ENCODE data around the gene SHROOM2.
"Not testable (repeated sequence)": the region's sequence is repeated elsewhere in the genome, so short reads cannot be mapped to it uniquely, and the experiment has no call there.

The SHROOM2 gene

DNA sequence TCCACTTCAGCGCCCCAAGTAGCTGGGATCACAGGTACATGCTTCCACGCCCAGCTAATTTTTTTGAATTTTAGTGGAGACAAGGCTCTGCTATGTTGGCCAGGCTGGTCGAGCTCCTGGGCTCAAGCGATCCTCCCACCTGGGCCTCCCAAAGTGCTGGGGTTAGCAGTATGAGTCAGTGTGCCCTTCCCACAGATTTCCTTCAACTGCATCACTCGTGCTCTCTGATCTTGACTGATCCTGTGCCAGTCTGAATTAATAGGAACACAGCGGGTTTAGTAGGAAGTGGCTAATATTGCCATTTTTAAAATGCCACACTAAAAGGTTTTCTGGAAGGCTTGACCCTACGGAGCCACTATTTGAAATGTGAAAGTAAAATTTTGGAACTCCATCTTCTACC, 4.3 kb upstream of the SHROOM2 start:
- DNase-seq (ENCODE audit: low read depth in 2 of 2) = no peak

DNA sequence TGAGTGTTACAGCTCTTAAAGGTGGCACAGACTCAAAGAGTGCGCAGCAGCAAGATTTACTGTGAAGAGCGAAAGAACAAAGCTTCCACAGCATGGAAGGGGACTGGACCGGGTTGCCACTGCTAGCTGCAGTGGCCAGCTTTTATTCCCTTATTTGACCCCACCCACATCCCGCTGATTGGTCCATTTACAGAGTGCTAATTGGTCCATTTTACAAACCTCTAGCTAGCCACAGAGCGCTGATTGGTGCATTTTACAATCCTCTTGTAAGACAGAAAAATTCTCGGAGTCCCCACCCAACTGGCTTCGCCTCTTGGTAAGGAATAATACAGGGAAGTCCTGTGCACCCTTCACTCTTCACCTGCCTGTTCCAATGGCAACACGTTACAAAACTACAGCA, 1.9 kb upstream of the SHROOM2 start:
- no peak for DNase-seq (ENCODE audit: low read depth in 2 of 2)

DNA sequence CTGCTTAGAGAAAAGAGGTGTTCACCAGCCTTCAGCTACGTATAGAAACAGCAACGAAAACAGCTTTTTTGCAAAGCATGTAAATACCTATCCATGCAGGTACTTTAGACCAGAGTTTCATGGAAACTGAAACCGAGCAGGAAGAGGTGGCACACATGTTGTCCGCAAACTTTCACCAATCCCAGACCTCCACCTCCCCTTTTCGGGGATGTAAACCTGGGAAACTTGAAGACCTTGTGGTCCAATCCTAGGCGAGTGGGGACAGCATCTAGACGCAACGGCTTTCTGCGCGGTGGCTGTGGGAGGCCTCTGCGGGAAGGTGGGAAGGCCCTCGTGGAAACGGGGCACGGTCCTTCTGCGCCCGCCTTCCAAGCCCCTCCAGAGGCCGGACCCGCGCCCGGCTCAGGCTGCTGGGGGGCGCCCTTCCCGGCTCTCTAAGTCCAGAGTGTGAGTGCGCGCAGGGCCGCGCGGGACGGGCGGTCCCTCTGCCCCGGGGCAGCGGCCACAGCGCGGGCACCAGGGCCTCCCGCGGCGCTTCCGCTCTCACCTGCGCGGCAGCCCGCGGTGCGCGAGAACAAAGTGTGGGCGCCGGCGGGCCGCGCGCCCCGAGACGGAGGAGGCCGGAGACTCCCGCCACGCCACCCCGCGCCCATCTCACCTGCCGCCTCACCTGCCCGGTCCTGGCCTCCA, 830 bp upstream of the SHROOM2 start:
- DNase-seq (ENCODE audit: low read depth in 2 of 2) = no peak

DNA sequence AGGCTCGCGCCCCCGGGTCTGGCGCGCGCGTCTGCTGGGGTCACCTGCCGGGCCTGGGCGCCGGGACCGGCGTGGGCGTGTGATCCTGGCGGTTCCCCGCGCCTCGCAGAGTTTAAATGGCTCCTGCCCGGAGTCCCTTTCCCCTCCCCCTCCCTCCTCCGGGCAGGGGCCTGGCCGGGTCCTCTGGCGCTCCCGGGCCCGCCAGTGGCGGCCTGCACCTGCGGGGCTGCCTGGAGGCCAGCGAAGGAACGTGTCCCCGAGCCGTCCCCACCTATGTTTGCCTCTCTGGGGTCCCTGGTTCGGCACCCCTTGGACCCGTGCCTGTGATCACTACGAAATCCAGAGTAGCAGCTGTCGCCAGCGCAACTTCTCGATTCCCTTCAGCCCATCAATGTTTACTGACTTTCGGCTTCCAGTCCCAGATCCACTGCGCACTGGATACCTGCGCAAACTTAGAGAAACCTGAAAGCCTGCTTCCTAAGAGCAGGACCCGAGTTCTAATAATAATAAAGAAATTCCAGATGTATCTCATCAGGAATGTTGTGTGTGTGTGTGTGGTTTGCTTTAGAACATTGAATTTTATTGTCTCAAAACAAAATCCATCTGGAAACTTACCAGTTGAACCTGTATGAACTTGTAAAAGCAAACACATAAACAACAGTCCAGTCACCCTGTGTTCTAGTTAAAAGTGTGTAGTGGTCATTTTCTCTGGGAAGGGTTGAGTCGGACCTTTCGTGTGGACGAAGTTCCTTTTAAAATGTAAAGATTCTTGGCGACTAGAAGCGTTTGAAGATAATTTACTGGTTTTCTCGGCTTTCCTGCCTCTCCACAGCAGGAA, 788 bp downstream of the SHROOM2 start:
- no peak for DNase-seq (ENCODE audit: low read depth in 2 of 2)

DNA sequence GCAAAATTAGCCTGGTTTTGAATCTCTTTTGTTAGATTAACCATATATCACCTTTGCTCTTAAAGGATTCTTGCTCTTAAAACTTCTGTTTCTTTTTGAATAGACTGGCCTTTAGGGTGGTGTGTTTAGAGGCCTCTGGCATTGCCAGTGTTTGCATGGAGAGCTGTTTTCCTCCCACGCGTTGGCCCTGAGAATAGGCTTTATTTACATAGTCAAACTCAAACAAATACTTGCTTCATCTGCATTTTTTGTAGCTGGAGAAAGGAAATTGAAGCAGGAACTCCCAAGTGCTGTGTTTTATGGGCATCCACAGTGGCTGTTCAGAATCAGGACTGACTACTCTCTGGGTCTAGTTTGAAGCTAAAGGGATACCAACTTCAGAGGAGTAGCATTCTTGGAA, 2.7 kb downstream of the SHROOM2 start:
- no peak for DNase-seq (ENCODE audit: low read depth in 2 of 2)

DNA sequence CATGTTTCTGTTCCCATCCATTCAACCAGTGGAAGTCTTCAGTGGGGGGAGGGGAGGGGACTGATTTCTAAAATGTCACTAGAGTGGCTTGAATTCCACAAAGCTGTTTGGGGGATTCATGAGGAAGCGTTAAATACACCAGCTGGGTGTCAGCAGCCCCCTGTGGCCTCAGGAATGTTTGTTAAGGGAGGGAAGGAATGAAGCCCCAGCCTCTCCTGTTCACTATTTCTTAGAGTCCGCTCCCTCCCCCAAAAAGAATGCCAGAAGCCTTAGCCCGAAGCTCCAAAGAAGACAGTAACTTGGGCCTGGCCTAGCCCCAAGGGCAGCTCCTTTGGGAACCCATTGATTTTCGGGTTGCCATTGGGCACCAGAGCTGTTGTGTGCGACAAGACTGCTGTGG, 3.3 kb downstream of the SHROOM2 start:
- no peak for DNase-seq (ENCODE audit: low read depth in 2 of 2)

DNA sequence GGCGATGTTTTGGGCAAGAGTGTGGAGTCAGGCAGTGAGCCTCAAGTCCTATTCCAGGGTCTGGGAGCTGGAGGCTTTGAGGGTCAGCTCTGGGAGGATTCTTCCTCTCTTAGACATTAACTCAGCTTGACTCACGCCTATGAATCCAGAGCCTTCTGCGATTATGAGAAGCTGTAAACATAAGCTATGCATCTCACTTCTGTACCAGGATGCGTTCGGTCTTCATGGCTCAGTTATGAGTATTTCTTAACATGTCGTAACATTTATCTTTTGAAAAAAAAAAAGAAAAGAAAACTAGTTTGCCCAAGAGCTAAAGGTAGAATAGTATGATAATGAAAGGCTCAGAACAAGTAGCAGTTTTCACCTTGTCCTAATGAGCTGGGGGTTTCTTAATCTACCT, 4.6 kb downstream of the SHROOM2 start:
- DNase-seq (ENCODE audit: low read depth in 2 of 2) = no peak

DNA sequence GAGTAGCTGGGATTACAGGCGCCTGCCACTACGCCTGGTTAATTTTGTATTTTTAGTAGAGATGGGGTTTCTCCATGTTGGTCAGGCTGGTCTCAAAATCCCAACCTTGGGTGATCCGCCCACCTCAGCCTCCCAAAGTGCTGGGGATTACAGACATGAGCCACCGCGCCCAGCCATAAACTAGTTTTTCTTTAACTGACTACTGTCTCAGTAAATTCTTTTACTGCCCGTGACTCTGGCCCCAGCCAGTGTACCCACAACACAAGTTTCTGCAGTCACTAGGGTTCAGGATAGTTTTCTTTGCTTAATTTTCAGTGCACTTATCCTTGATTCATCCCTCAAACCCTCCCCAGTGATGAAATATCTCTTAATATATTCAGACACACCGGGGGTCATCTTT, 8.3 kb downstream of the SHROOM2 start:
- no peak for DNase-seq (ENCODE audit: low read depth in 2 of 2)

DNA sequence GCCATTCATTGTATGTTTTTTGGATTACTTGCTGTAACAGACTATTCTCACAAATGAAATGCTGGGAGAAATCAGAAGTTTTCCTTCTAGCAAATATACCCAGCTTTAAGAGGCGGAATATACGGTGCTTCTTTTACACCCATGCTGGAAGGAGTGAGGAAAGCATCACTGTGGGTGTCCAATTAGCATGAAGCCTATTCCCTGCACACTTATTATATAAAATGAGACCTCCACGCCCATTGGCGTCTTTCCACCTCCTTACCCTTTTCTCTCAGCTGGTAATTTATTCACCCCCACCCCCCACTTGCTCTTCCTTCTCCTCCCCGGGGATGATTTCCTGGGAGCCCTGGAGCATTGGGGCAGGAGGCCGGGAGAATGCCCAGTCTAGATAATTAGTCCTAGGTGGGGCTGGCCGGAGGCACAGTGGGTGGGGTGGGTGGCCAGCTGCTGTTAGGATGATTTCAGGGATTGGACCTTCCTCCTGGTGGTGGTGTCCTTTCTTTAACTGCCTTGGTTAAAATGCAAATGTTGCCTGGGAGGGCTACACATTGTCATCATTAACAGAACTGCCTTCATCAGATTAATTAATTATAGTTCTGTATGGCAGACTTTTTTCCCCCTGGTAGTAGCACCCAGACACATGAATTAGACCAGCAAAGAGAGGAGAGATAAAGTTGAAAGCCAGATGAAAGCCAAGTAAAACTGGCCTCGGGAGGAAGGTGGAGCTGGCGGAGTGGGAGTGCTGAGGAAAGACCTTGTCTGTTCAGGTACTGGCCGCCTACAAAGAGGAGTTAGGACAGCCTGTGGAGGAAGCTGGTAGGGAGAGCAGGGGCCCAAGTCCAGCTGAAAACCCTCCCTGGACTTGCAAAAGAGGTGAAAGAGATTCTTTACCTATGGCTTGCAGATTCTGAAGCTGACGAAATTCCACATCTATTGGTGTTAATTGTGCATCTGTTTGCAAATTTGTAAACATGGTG, 11.4 kb downstream of the SHROOM2 start:
- DNase-seq (ENCODE audit: low read depth in 2 of 2) = no peak

DNA sequence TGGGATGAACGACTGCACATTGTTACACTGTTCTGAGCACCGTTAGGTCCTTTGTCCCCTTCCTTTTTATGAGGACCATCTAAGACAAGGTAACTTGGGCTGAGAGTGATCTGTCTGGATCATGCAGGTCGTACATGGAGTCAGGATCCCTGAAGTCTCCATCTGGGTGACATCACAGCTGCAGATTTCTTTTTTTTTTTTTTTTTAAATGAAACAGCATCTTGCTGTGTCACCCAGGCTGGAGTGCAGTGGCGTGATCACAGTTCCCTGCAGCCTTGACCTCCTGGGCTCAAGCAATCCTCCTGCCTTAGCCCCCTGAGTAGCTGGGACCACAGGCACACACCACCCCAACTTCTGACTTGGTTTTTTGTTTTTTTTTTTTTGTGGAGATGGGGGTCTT, 16.5 kb downstream of the SHROOM2 start:
- DNase-seq (ENCODE audit: low read depth in 2 of 2) = no peak

DNA sequence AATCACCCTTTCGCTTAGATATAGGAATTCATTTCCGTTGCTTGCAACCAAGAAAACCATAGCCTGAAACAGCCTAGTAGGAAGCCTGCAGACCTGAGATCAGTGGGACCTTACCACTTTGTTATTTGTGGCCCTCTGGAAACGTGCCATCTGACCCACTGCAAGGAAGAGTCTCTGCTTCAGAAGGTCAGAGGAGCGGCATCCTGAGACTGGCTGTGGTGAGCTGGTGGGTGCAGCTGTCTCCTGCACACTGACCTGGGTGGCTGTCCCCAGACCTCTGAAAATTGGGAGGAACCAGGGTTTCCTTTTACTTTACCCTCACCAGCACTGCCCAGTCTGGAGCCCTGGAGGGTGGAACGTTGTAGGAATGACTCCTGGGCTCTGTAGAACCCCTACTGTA, 18.2 kb downstream of the SHROOM2 start:
- DNase-seq (ENCODE audit: low read depth in 2 of 2) = no peak

DNA sequence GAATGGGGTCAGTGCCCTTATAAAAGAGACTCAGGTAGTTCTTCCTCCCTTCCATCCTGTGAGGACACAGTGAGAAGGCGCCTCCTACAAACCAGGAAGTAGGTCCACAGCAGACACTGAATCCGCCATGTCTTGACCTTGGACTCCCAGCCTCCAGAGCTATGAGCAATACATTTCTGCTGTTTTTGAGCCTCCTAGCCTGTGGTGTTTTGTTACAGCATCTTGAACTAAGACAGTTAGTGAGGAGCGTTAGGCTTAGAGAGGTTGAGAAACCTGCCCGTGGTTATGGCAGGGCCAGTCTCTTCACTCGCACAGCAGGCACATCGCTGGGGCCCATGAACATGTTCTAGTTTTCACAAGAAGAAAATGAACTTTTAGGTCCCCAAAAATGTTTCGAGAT, 19.7 kb downstream of the SHROOM2 start:
- DNase-seq (ENCODE audit: low read depth in 2 of 2) = no peak

DNA sequence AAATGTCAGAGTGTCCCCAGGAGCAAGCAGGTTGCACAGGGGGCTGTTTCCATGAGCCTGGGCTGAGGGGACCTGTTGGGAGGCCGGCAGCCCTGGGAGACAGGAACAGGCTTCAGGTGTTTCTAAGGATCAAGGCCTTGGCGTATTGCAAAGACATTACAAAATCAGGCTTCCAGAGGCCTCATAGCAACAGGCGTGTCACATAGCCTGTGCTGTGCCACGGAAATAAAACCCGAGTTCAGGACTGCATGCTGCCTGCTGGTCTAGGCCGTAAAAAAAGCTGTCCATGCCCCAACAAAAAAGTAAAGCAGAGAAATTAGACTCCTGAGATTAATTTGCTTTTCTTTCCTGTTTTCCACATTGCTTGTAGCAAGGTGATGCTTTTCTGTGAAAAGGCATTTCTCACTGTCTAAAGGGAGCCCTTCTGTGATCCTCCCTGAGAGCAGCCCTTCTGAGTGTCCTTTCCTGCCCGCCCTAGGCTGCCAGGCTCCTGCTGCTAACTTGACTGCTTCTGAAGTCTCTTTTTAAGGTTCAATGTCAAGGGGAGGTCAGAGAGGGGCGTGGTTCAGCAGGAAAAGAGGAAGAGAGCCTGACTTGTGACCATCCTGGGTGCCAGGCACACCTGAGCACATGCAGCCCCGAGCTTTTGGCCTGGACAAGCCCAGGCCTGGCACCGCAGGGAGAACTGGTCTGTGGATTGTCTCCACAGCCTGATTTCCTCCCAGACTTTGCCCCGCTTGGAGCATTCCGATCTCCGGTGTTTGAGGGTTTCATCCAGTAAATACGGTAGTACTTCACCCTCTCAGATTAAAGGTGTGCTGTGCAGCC, 21.3 kb downstream of the SHROOM2 start:
- DNase-seq (ENCODE audit: low read depth in 2 of 2) = no peak

DNA sequence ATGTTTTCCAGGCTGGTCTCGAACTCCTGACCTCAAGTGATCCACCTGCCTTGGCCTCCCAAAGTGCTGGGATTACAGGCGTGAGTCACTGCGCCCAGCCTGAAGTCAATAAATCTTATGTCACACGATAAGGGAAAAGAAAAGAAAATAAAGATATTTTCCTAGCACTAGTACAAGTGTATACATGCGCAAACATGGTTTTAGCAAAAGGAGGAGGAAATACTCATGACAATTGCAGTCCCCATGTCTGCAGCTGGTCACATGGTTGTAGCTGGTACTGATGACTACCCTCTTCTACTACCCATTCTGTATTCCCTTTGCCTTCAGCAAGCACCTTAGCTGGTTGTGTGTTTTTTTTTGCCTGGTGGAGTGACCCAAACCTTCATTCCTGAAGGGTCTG, 23.6 kb downstream of the SHROOM2 start:
- not testable (repeated sequence) for DNase-seq (ENCODE audit: low read depth in 2 of 2)

DNA sequence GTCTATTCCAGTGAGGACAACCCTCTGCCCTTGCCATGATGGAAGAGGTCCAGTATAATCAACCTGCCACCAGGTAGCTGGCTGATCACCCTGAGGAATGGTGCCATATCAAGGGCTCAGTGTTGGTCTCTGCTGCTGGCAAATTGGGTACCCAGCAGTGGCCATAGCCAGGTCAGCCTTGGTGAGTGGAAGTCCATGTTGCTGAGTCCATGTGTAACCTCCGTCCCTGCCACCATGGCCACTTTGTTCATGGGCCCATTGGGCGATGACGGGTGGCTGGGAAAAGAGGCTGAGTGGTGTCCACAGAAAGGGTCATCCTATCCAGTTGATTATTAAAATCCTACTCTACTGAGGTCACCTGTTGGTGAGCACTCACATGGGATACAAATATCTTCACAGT, 24.9 kb downstream of the SHROOM2 start:
- not testable (repeated sequence) for DNase-seq (ENCODE audit: low read depth in 2 of 2)

DNA sequence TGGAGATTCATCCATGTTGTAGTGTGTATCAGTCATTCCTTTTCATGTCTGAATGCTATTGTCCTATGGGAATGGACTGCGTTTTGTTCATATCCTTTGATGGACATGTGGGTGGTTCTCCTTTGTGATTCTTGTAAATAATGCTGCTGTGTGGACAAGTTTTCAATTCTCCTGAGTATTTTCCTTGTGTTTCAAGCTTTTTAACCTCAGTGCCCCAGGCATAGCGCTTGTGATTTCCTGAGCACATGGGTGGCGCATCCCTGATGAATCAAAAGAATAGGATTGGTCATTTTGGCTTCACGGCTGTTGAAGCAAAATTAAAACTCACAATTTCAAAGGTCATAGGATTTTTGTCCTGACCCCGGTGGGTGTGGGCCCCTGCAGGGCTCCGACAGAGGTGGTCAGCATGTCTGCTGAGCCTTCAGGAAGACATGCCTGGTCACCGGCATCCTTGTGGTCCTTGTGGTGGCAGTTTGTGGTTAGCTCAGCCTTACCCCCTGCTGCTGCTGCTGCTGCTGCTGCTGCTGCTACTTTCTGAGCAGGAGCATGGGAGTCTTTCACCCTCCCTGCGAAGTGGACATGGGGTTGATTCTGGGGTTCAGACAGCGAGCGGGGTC, 30.0 kb downstream of the SHROOM2 start:
- no peak for DNase-seq (ENCODE audit: low read depth in 2 of 2)

DNA sequence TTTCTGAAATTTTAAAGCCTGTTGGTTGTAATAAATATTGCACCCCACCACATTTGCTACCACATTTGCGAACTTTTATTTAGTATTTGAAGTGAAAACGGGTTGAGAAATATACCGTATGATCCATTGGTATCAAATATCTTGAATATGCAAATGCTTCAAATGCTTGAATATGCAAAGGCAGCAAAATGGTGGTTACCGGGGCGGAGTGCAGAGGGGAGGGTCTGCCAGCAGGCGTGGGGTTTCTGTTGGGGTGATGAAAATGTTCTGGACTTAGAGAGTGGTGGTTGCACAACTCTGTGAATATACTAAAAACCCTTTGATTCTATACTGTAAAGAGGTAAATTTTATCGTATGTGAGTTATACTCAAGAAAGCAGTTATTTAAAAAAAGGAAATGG, 35.3 kb downstream of the SHROOM2 start:
- no peak for DNase-seq (ENCODE audit: low read depth in 2 of 2)

DNA sequence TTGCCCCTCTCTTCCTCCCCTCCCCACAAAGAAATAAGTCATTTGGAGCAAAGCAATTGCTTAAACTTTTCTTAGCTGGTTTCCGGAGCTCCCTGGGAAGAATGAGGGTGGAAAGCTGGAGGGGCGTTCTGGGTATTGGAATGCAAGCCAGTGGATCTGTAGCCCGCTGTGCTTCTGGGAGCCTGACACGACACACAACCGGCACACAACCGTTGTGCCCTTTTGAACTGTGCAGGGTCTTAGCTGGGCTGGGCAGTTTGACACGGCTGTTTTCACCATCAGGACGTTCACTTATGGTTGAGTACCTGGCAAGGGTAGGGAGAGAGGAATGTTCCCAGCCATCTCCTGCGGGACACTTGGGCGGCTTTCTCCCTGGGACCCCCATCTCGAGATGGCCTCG, 38.3 kb downstream of the SHROOM2 start:
- no peak for DNase-seq (ENCODE audit: low read depth in 2 of 2)

DNA sequence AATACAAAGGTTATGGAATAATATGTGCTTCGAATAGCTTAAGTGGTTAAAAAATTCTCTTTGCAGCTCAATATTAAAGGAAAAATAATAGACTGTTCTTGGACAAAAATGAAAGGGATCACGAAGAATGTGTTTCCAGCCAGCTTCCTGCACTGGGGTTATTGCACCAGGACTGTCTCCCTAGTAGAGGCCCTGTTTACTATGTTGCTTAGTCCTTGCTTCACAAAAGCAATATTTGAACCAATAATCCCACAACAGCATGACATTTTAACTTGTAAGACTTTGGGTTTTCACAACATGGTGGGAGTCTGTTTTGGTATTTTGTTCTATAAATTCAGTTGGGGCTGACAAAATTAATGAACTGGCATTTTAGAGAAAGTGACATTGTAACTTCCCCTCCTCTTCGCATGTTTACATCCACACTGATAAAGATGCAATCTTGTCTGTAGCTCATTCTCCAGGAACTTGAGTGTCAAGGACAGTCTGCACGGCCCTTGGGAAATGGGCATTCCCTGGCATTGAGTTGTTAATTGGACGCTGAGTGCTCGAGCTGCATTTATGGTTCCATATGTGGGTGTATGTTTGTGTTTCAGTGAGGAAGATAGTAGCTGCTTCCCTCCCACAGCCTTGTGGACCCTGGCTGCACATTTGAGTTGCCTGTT, 39.0 kb downstream of the SHROOM2 start:
- no peak for DNase-seq (ENCODE audit: low read depth in 2 of 2)

DNA sequence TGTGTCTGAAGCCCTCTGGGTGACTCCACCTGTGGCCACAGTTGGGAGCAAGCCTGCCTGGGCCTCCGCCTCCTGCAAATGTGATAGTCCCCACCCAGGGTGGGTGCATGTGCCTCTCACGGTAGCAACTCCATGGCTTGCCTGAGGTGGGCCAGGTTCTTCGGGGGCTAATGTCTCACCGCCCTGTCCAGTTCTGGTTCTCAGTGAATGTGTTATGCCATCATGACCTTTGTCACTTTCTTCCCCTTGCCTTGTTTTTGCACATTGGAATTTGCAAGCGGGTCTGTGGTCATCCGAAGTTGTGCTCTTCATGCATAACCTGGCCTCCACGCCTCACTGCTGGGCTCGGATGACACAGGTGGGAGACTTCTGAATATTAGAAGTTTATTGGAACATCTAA, 39.7 kb downstream of the SHROOM2 start:
- DNase-seq (ENCODE audit: low read depth in 2 of 2) = no peak
